Naive B cell (primary cell): Measurements from ENCODE around the gene ALDH1B1. TPM values are rescaled to one million over a fixed set of nuclear protein-coding genes. Genes with fewer than 3 reads are reported as not detected.
"Not testable (repeated sequence)": the region's sequence is repeated elsewhere in the genome, so short reads cannot be mapped to it uniquely, and the experiment has no call there.

Experiments
- ATAC-seq, 2 donors: fragments of 150-1000 bp; cut with Tn5 transposase; 2 replicates each; pipeline ENCODE4 v1.10.0; 2021; ENCODE audit warnings: low read depth in 2 of 2, mild to moderate bottlenecking in 2 of 2, moderate library complexity in 2 of 2
- DNase-seq: peaks from one replicate; pipeline ENCODE4 v3.0.0; 2022
- H3K27ac Mint-ChIP-seq, 6 donors: one replicate each; pipeline ENCODE4 v1.8.0; 2020 to 2022; ENCODE audit warnings: mild to moderate bottlenecking in 6 of 6, mixed read lengths in 6 of 6, moderate library complexity in 5 of 6, inconsistent platforms in 2 of 6
- H3K27me3 Mint-ChIP-seq, 3 donors: one replicate each; pipeline ENCODE4 v1.8.0; 2021 to 2022; ENCODE audit warnings: mixed read lengths in 3 of 3, mild to moderate bottlenecking in 1 of 3
- H3K36me3 Mint-ChIP-seq, 2 donors: one replicate each; pipeline ENCODE4 v1.8.0; 2020 to 2022; ENCODE audit warnings: mixed read lengths in 2 of 2, inconsistent platforms in 1 of 2, mild to moderate bottlenecking in 1 of 2
- H3K4me1 Mint-ChIP-seq, 3 donors: one replicate each; pipeline ENCODE4 v1.8.0; 2020 to 2022; ENCODE audit warnings: mixed read lengths in 3 of 3, inconsistent platforms in 1 of 3, mild to moderate bottlenecking in 1 of 3, moderate library complexity in 1 of 3
- H3K4me3 Mint-ChIP-seq, 8 donors: one replicate each; pipeline ENCODE4 v1.8.0; 2020 to 2022; ENCODE audit warnings: mild to moderate bottlenecking in 8 of 8, mixed read lengths in 8 of 8, moderate library complexity in 8 of 8, inconsistent platforms in 2 of 8
- H3K9me3 Mint-ChIP-seq, 7 donors: one replicate each; pipeline ENCODE4 v1.8.0; 2020 to 2022; ENCODE audit warnings: mixed read lengths in 7 of 7, mild to moderate bottlenecking in 5 of 7, inconsistent platforms in 2 of 7, moderate library complexity in 1 of 7
- polyA plus RNA-seq, 6 donors: library from polyadenylated mRNA; unstranded; fragments of 300-500 nt; fragmentation: Illumina TruSeq; gene quantifications; one replicate each; pipeline ENCODE4 v1.2.3, GENCODE V29; 2021; ENCODE audit warnings: low read depth in 6 of 6

Gene ALDH1B1
- polyA plus RNA-seq, 6 donors from 2014 or later, result 2.7 to 8.2 (median 7.4) TPM; not detected in 1

DNA sequence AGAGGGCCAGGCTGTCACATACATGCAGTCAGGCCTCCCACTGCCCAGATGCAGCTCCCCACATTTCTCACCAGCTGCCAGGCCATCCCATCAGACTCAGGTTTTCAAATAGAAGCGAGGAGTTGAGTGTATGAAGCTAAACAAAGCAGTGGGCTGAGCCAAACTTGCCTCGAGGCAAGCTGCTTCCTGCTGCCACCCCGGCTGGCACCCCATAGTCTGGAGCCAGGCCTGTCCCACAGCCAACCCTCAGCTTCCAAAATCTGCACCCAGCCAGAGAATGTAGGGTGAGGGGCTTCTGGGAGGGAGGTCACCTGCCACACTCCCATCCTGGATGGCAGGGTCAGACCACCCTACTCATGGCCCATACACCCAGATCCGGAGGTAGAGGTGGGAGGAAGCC, 22.3 kb upstream of the ALDH1B1 start:
- Mint-ChIP-seq H3K36me3 (no peaks in the 10 kb centered on the region), H3K4me1 (no peaks in the 10 kb centered on the region), H3K27ac (no peak overlapping the region), H3K9me3 (no peaks in the 10 kb centered on the region), H3K27me3 (peaks cover 18 to 36% (median 35%) of the 10 kb centered on the region in 3 donors), H3K4me3 (no peak overlapping the region)
- no peak for ATAC-seq
- DNase-seq, result no peak

DNA sequence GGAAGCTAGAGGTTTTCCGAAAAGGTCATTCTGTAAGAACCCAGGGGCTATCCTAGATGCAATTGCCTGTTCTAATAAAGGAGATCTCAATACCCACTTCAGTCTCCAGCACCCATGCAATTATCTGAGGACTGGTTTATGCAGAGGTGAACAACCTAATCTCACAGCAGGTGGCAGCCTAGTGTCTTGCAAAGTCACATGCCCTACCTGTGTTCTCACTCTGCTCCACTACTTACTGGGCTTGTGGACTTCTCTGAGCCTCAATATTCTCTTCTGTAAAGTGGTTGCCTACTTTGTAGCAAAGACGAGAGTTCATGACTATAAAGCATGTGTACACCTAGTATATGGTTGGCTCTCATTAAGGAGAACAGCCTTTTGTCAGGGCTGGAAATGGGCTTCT, 21.0 kb upstream of the ALDH1B1 start:
- no peak for DNase-seq
- ATAC-seq, result no peak
- Mint-ChIP-seq H3K36me3 (no peaks in the 10 kb centered on the region), H3K9me3 (no peaks in the 10 kb centered on the region), H3K4me3 (no peak overlapping the region), H3K4me1 (no peaks in the 10 kb centered on the region), H3K27me3 (peaks cover 18 to 38% (median 35%) of the 10 kb centered on the region in 3 donors), H3K27ac (no peak overlapping the region)

DNA sequence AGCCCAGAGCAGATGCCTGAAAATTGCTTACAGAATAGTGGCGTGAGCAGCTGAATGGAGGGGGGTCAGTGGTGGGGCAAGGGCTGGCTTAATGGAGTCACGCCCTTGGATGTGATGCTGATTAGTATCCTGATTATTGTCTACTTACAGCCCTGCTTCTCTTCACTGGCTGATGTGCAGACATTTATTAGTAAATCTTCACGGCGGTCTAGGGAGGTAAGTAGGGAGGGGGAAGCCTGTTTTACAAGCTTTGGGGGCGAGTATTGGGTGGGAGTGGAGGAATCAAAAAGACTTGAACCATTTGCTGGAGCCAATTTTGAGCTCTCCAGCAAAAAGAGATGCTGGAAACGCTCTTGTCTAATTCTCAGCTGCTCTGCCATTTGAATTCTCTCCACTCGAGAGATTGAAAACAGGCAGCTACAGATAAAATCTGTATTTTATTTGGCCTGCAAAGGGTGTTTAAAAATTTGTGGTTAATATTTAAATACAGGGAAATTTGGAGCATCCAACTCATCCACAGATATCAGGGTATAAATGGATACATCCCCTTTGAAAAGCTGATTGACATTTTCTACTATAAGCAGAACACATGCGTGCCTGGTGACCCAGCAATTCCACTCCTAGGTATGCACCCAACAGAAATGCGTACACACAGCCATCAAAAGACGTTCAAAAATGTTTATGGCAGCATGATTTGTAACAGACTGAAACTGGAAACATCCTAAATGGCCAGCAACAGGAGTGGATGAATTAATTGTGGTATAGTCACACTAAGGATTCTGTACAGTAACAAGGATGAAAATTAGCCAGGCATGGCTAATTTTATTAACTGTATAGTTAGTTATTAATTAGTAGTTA, 19.5 kb upstream of the ALDH1B1 start:
- H3K36me3 Mint-ChIP-seq, result no peaks in the 10 kb centered on the region
- no peak overlapping the region for H3K4me3 Mint-ChIP-seq
- no peak overlapping the region for H3K27ac Mint-ChIP-seq
- no peaks in the 10 kb centered on the region for H3K4me1 Mint-ChIP-seq
- DNase-seq, result no peak
- ATAC-seq, result no peak
- no peaks in the 10 kb centered on the region for H3K9me3 Mint-ChIP-seq
- peaks cover 18 to 38% (median 35%) of the 10 kb centered on the region in 3 donors for H3K27me3 Mint-ChIP-seq

DNA sequence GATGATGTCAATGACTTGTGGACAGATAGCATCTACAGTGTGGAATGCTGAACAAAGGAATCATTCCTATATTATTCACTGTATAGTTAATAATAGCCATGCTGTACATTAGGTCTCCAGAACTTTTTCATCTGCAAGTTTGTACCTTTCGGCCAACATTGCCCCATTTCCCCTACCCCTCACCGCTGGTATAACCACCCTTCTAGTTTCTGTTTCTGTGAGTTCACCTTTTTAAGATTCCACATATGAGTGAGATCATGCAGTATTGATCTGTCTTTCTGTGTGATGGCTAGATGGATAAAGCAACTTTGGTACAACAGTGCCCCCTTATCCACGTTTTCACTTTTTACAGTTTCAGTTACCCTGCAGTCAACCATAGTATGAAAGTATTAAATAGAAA, 18.8 kb upstream of the ALDH1B1 start:
- Mint-ChIP-seq H3K9me3 (no peaks in the 10 kb centered on the region), H3K27ac (no peak overlapping the region), H3K4me3 (no peak overlapping the region), H3K36me3 (no peaks in the 10 kb centered on the region), H3K4me1 (no peaks in the 10 kb centered on the region), H3K27me3 (peaks cover 18 to 38% (median 35%) of the 10 kb centered on the region in 3 donors)
- ATAC-seq (no peak), DNase-seq (no peak)

DNA sequence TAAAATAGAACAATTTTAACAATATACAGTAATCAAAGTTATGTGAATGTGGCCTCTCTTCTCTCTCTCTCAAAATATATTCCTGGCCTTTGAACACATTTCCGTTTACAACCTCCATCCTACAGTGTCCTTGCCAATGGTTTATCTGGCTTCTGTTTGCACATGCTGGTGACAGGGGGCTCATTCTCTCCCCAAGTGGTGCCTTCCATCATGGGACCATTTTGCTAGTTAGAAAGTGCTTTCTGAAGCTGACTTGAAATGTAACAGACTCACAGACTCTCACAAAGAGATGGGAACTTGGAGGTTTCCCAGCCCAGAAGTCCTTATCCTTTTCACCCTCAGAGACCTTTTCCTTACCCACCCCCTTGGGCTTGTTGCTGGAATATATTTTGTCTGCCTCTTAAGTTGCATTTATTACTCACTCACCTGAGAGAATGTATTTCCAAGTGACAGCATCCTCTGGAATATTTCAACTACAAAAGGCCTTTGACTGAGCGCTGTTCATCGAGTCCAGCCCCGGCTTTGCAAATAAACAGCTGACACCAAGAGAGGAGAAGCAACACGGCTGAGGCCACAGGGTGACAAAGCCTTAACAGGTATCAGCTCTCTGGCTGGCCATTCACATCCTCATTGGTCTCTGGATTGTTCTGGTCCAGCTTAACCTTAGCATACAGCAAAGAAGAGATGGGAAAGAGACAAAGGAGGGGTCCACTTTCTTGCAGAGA, 17.5 kb upstream of the ALDH1B1 start:
- H3K27ac Mint-ChIP-seq, result no peak overlapping the region
- H3K9me3 Mint-ChIP-seq, result no peaks in the 10 kb centered on the region
- DNase-seq, result no peak
- H3K4me3 Mint-ChIP-seq, result no peak overlapping the region
- no peak for ATAC-seq
- H3K4me1 Mint-ChIP-seq, result no peaks in the 10 kb centered on the region
- H3K36me3 Mint-ChIP-seq, result no peaks in the 10 kb centered on the region
- H3K27me3 Mint-ChIP-seq, result peaks cover 10 to 33% (median 30%) of the 10 kb centered on the region in 3 donors

DNA sequence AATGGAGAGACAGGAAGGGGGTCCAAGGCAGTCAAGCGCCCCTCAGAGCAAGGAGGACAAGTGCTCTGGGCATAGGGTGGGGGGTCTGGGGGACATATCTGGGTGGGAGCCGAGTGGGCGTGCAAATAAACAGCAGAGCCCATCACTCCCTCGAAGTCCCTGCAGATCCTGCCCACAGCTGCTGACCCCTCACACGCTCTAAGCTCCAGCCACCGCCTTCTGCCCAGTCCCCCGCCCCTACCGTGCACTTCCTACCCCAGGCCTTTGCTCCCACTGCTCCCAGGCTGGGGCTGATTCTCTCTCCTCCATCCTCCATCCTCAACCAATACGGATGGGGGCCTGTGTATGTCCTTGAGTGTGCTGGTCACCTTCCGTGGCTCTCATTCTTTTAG, 16.9 kb upstream of the ALDH1B1 start:
- Mint-ChIP-seq H3K36me3 (no peaks in the 10 kb centered on the region), H3K27ac (no peak overlapping the region), H3K9me3 (no peaks in the 10 kb centered on the region), H3K4me1 (no peaks in the 10 kb centered on the region), H3K4me3 (no peak overlapping the region), H3K27me3 (peaks cover 10 to 30% (median 24%) of the 10 kb centered on the region in 3 donors)
- DNase-seq (no peak), ATAC-seq (no peak)

DNA sequence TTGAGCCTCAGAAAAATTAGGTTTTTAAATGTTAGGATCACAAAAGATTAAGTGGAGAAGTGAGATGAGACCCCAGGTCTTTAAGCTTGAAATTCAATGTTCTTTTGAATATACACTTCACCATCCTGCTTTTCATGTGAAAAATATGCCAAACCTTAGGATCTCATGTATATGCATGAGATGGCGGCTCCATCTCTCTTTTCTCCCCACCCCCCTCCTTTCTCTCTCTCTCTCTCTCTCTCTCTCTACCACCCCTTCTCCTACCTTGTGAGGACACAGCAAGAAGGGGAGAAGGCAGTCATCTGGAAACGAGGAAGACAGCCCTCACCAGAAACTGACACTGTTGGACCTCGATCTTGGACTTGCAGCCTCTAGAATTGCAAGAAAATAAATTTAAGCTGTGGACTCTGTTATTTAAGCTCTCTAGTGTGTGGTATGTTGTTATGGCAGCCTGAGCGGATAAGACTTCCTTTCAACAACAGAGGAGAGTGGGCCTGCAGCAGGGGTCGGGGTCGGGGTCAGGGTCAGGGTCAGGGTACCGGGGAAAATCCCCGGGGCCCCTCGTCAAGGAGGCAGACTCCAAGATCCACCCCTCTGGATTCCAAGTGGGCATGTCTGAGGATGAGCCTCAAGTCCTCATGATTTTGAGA, 16.4 kb upstream of the ALDH1B1 start:
- H3K4me3 Mint-ChIP-seq, result no peak overlapping the region
- no peaks in the 10 kb centered on the region for H3K4me1 Mint-ChIP-seq
- H3K9me3 Mint-ChIP-seq, result no peaks in the 10 kb centered on the region
- no peak for ATAC-seq
- H3K27me3 Mint-ChIP-seq, result peaks cover 4 to 24% (median 18%) of the 10 kb centered on the region in 3 donors
- H3K36me3 Mint-ChIP-seq, result no peaks in the 10 kb centered on the region
- no peak for DNase-seq
- H3K27ac Mint-ChIP-seq, result no peak overlapping the region

DNA sequence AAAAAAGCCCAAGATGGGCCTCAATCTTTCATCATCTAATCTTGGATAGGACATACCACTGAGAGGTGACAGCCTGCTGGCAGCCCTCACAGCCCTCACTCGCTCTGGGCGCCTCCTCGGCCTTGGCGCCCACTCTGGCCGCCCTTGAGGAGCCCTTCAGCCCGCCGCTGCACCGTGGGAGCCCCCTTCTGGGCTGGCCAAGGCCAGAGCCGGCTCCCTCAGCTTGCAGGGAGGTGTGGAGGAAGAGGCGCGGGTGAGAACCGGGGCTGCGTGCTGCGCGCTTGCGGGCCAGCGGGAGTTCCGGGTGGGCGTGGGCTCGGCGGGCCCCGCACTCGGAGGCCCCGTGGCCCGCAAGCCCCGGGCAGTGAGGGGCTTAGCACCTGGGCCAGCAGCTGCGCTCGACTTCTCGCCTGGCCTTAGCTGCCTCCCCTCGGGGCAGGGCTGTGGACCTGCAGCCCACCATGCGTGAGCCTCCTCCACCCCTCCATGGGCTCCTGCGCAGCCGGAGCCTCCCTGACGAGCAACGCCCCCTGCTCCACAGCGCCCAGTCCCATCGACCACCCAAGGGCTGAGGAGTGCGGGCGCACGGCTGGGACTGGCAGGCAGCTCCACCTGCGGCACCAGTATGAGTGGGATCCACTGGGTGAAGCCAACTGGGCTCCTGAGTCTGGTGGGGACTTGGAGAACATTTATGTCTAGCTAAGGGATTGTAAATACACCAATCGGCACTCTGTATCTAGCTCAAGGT, 15.0 kb upstream of the ALDH1B1 start:
- ATAC-seq, DNase-seq, H3K36me3 Mint-ChIP-seq, H3K4me3 Mint-ChIP-seq, H3K27ac Mint-ChIP-seq, H3K4me1 Mint-ChIP-seq, H3K9me3 Mint-ChIP-seq: not testable (repeated sequence)
- peaks cover 0 to 13% (median 9%) of the 10 kb centered on the region in 3 donors for H3K27me3 Mint-ChIP-seq

DNA sequence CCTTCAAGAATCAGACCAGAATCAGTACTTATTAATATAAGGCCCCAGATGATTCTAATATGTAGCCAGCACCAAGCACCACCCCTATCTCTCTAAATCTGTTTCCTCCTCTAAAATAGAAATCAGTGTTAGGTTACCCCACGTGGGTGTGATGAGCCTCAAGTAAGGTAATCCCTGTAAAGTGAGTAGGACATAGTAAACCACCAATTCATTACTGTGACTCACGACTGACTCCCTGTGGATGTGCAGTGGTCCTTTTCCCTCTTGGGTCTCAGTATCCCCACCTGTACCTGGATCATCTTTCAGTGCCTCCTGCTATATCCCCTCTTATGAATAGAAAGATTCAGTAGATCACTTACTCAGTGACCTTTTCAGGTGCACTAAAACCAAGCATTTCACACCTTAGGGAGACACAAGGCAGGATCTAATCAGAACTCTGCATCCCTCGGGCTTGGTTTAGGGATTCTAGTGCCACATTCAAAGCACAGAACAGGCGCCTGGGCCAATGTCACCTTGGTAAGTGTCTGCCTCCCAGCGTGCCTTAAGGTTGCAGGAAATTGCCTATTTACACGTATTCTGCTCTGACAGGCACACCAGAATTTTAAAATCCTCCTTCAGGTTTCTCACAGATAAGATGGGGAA, 12.2 kb upstream of the ALDH1B1 start:
- H3K27me3 Mint-ChIP-seq, result peaks cover 11 to 22% (median 17%) of the 10 kb centered on the region in 3 donors
- H3K4me1 Mint-ChIP-seq, result no peaks in the 10 kb centered on the region
- DNase-seq (no peak), ATAC-seq (no peak)
- H3K4me3 Mint-ChIP-seq, result no peak overlapping the region
- H3K9me3 Mint-ChIP-seq, result peaks cover 0 to 14% (median 9%) of the 10 kb centered on the region in 7 donors
- peaks cover 5 to 10% of the 10 kb centered on the region in 2 donors for H3K36me3 Mint-ChIP-seq
- H3K27ac Mint-ChIP-seq, result no peak overlapping the region

DNA sequence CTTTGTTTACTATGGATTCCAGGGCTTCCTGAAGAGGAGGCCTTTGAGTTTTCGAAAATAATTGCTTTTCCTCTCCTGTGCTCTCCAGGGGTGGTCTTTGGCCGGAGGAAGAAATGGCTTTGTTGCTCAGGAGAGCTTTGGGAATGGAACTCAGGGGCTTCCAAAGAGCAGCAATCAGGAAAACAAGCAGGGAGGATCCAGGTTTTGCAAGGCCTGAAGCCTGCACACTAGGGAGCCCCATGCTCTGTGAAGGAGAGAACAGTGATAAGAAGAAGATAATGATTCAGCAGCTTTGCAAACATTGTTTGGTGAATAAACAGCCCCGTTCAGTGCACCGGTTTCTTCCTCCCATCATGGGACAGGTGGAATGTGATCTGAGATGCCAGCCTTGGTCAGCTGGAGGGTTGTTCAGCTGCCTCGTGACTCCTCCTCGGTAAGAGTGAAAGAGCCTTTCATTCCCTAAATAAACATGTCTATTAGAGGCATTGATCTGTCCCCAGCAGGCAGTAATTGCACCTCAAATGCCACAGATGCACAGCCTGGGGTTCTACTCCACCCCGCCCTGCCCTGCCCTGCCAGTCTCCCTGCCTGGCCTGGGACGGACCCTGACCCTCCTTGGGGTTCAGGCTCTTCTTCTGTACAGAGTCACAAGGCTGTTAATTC, 11.5 kb upstream of the ALDH1B1 start:
- Mint-ChIP-seq H3K27ac (no peak overlapping the region), H3K27me3 (peaks cover 11 to 22% (median 18%) of the 10 kb centered on the region in 3 donors)

DNA sequence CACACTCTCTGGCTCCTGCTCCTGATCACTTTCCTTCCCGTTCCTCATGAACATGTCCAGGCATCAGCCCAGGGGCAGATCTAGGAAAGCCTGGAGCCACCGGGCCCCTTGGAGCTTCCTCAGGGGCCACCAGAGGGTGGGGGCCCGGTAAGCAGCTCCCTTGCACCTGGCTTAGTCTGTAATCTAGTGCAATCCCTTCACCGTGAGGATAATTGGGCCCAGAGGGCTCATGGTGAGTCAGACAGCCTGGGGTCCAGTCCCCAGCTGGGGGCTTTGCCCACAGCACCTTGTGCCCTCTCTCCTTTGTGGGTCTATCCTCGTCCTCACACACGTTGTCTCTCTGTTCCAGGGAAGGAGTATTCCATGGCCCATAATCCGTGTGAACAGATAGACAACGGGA, 10.4 kb upstream of the ALDH1B1 start:
- H3K4me1 Mint-ChIP-seq, result no peaks in the 10 kb centered on the region
- peaks cover 5 to 10% of the 10 kb centered on the region in 2 donors for H3K36me3 Mint-ChIP-seq
- ATAC-seq, result no peak
- no peak overlapping the region for H3K4me3 Mint-ChIP-seq
- DNase-seq, result no peak
- H3K27me3 Mint-ChIP-seq, result peaks cover 11 to 21% (median 14%) of the 10 kb centered on the region in 3 donors
- H3K9me3 Mint-ChIP-seq, result peaks cover 0 to 15% (median 9%) of the 10 kb centered on the region in 7 donors
- H3K27ac Mint-ChIP-seq, result no peak overlapping the region

More for the DNA sequence above, 11.5 kb upstream of the ALDH1B1 start:
- ATAC-seq (no peak), DNase-seq (no peak)
- H3K4me1 Mint-ChIP-seq, result no peaks in the 10 kb centered on the region
- H3K9me3 Mint-ChIP-seq, result peaks cover 0 to 15% (median 9%) of the 10 kb centered on the region in 7 donors
- no peak overlapping the region for H3K4me3 Mint-ChIP-seq
- H3K36me3 Mint-ChIP-seq, result peaks cover 5 to 10% of the 10 kb centered on the region in 2 donors
